ENCODE results near the gene P2RY14. TPM values are rescaled to one million over a fixed set of nuclear protein-coding genes. Genes with fewer than 3 reads are reported as not detected.

Gene P2RY14
- total and polyA plus RNA-seq, 2 donors (not counting 3 experiments of a cell fraction or from before 2014, with no cell fraction given): not detected

- Histone ChIP-seq H3K27ac (ENCODE audit: insufficient read depth, low read depth, low read length) (no peak overlapping the region), H3K4me2 (ENCODE audit: insufficient read depth, low read length) (no peak overlapping the region), H3K79me2 (ENCODE audit: control insufficient read depth, insufficient read depth, low read length) (no peaks in the 10 kb centered on the region), H3K36me3 (ENCODE audit: control insufficient read depth in 2 of 2, extremely low read depth in 1 of 2, insufficient read depth in 2 of 2, low read length in 2 of 2) (no peaks in the 10 kb centered on the region), H3K4me3 (replicated peaks in 1 of 3; ENCODE audit: insufficient read depth in 1 of 3, low read depth in 1 of 3, low read length in 3 of 3) (no peak overlapping the region), H3K4me1 (ENCODE audit: control insufficient read depth, extremely low read depth, insufficient read depth, low read length) (no peaks in the 10 kb centered on the region), H3K9ac (replicated peaks; ENCODE audit: extremely low read depth, insufficient read depth, low read length) (no peak overlapping the region), H3K9me3 (replicated peaks; ENCODE audit: control insufficient read depth, insufficient read depth, low read length) (no peaks in the 10 kb centered on the region), H4K20me1 (replicated peaks; ENCODE audit: control insufficient read depth, extremely low read depth, insufficient read depth, low read length) (no peaks in the 10 kb centered on the region), H3K9me1 (replicated peaks; ENCODE audit: control insufficient read depth, extremely low read depth, insufficient read depth, low read length) (no peaks in the 10 kb centered on the region), H3K27me3 (ENCODE audit: control insufficient read depth in 2 of 2, insufficient read depth in 2 of 2, low read length in 2 of 2) (no peaks in the 10 kb centered on the region), H2AFZ (ENCODE audit: low read depth, low read length) (no peak overlapping the region)
- FAIRE-seq (no peak), DNase-seq (ENCODE audit: low read depth, low spot score) (no peak)
- TF ChIP-seq GATA2 (IDR thresholded peaks at IDR 0.05; ENCODE audit: insufficient read depth, insufficient read length, low read depth, low read length): no peak
- no peak for TF ChIP-seq MYC (IDR thresholded peaks at IDR 0.05; ENCODE audit: low read depth, low read length)
- TF ChIP-seq POLR2A (IDR thresholded peaks at IDR 0.05; ENCODE audit: low read depth, low read length): no peak
- TF ChIP-seq EZH2 (IDR thresholded peaks at IDR 0.05; ENCODE audit: borderline replicate concordance, low read depth, low read length, severe bottlenecking): no peak
- TF ChIP-seq, protein P1, sequence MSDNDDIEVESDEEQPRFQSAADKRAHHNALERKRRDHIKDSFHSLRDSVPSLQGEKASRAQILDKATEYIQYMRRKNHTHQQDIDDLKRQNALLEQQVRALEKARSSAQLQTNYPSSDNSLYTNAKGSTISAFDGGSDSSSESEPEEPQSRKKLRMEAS (IDR thresholded peaks at IDR 0.05; ENCODE audit: insufficient read depth, insufficient read length): no peak
- TF ChIP-seq FOS (IDR thresholded peaks at IDR 0.05; ENCODE audit: borderline replicate concordance, insufficient read depth, low read length): no peak
- no peak for TF ChIP-seq CTCF (IDR thresholded peaks at IDR 0.05; ENCODE audit: extremely low read depth in 1 of 2, insufficient read depth in 1 of 2, low read depth in 1 of 2, low read length in 2 of 2)
- no peak for TF ChIP-seq JUN (IDR thresholded peaks at IDR 0.05; ENCODE audit: borderline replicate concordance, insufficient read depth, insufficient read length, low read depth)
- no peak for TF ChIP-seq POLR2AphosphoS5 (IDR thresholded peaks at IDR 0.05; ENCODE audit: insufficient read depth, low read depth, low read length)
- CTCF ChIA-PET: interaction anchor here (1.3 to 3.1 kb wide), 3 partner anchors 10 to 130 kb away, joined by 3 to 11 read pairs (median 6); no protein-coding TSS in a partner anchor
- intact Hi-C loops (cut with micrococcal nuclease) (no loop called here), dilution Hi-C loops (cut with MboI; ENCODE audit: extremely low pct_ligation_motif_present, low sequenced_read_pairs) (no loop called here)
- POLR2A ChIA-PET: no interaction called here
- no TSS peak for BruUV-seq (replicated peaks)
These were observed 81.1 kb downstream of the P2RY14 start for GRCh38 chr3:151197228-151197627.

Measured in endothelial cell of umbilical vein (primary cell).